HG03045 (cell line): ENCODE results near the gene FAM83E.

Source experiments
- ATAC-seq: cut with Tn5 transposase; IDR thresholded peaks from one replicate; pipeline ENCODE4 v1.9.1; 2021; ENCODE audit warnings: mild to moderate bottlenecking, moderate library complexity; ENCODE audit not compliant: unreplicated experiment

The FAM83E gene

DNA sequence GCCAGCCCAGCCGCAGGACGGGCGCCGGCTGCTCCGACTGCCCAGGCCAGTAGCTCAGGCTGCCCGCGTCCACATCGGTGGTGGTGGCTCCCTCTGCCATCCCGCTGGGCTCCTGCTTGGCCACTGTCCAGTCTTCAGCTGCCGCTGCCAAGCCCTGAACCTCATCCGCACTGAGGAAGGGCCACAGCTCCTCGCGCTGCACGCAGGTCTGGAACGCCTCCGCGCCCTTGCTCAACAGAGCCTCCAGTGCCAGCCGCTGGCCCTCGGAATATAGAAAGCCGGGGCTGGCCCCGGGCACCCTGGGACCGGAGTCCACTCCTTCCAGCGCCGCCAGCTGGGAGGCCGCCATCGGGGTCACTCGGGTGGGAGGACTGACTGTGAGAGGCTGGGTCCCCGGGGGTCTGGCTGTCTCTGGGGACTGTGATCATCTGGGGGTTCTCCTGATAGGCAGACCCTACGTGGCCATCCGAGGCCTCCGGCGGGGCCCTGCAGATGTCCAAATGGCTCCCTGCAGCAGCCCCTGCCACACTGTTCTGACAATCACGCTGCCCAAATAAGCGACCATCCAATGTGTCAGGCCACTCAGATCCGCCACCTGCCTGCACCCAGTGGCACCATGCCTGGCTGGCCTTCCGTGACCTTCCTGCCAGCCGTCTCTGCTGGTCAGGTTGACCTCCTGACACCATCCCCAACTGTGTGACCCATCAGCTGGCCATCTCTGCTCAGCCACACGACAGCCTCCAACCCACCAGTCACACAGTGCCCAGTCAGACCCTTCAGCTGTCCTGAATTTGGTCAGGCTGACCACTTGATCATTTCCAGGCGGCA is 1.6 kb downstream of the FAM83E start:
- ATAC-seq: no peak

DNA sequence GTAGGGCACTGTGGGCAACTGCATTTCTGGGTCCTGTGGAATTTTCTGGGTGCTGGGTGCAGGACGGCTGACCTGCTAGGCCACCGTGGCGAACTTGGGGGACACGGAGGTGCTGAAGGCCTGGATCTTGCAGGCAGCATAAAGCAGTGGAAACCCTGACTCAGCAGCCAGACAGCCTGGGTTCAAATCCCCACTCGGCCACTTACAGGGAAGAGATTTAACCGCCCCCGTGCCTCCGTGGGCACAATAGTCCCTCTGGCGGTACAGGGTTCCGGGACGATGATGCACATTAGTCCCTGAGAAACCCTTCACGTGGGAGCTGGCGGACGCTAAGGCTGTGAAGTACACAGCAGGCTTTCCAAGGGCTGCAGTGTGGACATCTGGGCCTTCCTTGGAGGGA is 3.0 kb downstream of the FAM83E start:
- no peak for ATAC-seq

DNA sequence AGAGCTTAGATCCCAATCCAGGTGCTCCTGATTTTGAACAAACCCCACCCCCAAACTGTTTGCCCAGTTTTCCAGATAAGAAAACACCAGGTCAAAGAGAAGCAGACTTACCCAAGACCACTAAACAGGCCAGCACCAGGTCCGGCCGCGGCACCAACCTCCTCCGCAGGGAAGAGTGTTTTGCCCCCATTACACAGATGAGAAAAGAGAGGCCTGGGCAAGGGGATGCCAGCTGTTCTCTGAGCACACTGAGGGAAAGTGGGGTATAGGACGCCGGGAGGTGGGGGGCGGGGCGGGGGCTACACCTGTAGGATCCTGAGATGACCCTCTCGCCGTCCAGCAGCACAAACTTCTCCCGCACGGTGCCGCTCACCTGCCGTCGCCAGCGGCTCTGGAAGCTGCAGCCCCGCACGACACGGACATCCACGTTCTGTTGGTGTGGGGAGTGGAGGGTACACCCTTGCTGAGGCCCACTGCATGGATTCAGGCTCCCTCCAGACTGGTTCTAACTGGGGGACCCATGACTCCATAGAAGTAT is 5.2 kb downstream of the FAM83E start:
- ATAC-seq: no peak

GRCh38 chr19:48608798-48609263 is 6.0 kb downstream of the FAM83E start:
- ATAC-seq: no peak

GRCh38 chr19:48607359-48607755 is 7.5 kb downstream of the FAM83E start:
- ATAC-seq: no peak

- ATAC-seq: no peak
Observed at GRCh38 chr19:48606463-48607358, 8.2 kb downstream of the FAM83E start, which contains the start of gene SPACA4. TSS of gene SPACA4 (plus strand) at chr19:48606742. CDS start at chr19:48606979, 237 bp downstream.

DNA sequence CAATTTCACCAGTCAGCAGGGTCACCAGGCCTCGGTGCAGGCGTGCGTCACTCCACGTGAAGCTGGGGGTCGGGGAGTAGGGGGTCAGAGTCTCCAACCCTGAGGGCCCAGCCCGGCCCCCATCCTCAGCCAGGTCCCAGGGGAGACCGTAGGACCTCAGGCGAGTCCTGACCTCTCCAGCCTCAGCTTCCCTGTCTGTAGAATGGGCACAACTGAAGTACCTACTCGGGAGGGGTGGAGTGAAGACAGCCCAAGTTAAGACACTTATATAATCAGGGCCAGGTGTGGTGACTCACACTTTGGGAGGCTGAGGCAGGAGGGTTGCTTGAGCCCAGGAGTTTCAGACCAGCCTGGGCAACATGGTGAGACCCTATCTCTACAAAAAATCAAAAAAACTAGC is 11.0 kb downstream of the FAM83E start:
- ATAC-seq: no peak

DNA sequence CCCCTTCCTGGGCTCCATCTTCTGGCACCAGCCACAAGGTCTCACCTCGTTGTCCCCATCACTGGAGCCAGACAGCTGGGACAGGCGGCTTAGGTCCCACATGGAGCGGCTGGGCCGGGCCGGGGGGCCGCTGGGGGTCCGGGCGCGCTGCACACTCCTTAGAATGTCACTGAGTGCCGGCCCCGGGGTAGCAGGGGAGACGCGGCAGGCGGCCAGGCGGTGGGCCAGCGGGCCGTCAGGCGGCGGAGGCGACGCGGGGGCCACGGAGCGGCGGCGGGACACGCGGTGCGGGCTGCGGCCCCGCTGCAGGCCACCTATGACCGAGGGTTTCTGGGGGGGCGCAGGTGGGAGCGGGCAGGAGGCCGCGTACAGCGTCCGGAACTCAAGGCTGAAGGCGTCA is 11.4 kb downstream of the FAM83E start:
- ATAC-seq: no peak

GRCh38 chr19:48603001-48603400 is 11.9 kb downstream of the FAM83E start:
- no peak for ATAC-seq

DNA sequence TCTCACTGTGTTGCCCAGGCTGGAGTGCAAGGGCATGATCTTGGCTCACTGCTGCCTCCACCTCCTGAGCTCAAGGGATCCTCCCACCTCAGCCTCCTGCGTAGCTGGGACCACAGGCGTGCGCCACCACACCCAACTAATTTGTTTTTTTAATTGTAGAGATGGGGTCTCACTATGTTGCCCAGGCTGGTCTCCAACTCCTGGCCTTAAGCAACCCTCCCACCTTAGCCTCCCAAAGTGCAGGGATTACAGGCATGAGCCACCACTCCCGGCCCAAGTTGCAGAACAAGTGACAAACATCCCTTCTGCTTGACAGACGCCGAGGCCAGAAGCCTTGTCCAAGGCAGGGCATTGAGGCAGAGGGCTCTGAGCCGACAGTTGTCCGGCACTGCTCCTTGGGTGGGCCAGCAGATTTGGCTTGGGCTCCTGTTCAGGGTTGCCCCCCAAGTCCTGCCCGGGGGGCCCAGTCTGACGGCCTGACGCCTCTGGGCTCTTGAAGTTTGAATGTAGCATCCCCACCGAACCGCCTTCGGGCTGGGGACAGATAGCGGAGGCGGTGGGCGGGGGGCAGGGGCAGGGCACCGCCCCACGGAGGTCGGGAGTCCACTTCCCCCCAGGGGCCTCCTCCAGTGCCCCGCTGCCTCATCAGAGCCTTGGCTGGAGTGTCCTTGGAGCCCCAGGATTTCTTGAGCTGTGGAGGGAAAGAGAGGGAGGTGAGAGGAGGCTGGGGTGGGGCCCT is 14.0 kb downstream of the FAM83E start:
- ATAC-seq: no peak

GRCh38 chr19:48598996-48599700 is 15.7 kb downstream of the FAM83E start:
- ATAC-seq: no peak

- ATAC-seq: no peak
Observed at GRCh38 chr19:48596679-48597465, 18.0 kb downstream of the FAM83E start.

DNA sequence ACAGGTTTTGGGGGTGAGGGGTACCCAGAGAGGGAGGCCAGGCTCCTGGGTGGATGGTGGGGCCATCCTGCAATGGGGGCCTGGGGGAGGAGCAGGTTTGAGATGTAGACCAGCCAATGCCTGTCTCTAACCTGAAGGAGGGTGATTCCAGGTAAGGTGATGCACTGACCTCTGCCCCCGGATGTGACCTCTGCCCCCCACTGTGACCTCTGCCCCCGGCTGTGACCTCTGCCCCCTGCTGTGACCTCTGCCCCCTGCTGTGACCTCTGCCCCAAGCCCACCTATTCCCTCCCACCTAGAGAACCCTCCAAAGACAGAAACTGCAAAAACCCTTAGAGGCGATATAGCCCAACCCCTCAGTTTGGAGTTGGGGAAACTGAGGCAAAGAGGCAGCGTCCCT is 18.6 kb downstream of the FAM83E start:
- no peak for ATAC-seq

GRCh38 chr19:48595833-48596232 is 19.0 kb downstream of the FAM83E start:
- ATAC-seq: no peak

DNA sequence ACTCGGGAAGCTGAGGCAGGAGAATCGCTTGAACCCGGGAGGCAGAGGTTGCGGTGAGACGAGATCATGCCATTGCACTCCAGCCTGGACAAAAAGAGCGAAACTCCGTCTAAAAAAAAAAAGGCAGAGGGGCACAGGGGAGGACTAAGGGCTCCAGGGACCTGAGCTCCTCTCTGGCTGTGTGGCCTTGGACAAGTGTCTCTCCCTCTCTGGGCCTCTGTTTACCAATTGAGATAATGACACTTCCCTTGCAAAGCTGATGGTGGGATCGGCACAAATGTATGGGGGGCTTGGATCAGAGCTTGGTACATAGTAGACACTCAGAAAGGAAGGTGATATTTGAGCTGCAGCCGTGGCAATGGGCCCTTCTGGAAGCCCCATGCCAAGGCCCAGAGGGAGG is 19.7 kb downstream of the FAM83E start:
- no peak for ATAC-seq

DNA sequence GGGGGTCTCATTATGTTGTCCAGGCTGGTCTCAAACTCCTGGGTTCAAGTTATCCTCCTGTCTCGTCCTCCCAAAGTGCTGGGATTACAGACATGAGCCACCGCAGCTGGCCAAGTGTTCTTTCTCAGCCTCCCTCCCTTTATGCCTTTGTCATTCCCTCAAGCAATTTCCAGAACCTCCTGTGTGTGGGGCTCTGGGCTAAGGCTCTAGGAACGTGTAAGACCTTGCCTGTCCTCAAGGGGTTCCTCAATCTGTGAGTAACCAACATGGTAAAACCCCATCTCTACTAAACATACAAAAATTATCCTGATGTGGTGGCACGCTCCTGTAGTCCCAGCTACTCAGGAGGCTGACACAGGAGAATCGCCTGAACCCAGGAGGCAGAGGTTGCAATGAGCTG is 23.9 kb downstream of the FAM83E start:
- ATAC-seq: no peak

DNA sequence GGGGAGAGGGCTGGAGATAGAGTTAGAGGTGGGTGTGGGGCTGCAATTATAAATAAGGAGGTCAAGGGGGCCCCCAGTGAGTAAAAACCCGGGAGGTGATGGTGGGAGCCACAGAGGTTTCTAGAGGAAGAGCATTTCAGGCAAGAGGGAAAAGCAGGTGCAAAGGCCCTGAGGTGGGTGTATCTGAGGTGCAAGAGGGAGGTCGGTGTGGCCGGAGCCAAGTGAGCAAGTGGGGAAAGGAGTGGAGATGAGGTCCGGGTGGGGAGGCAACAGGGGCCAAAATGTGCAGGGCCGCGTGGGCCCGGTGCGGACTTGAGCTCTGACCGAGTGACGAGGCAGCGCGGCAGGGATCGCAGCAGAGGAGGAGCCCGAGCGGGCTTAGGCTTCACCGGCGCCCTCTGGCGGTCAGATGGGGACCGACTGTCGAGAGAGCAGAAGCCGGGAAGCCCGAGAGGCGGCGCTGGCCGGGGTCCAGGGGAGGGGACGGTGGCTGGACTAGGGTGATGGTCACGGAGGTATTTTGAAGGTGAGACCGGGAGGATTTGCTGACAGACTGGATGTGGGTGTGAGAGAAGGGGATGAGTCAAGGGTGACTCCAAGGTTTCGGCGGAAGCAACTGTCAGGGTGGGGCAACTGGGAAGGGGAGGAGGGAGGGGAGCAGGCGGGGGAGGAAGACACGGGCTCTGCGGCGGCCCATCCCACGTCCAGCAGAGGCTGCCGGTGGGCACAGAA is 26.0 kb downstream of the FAM83E start:
- no peak for ATAC-seq

DNA sequence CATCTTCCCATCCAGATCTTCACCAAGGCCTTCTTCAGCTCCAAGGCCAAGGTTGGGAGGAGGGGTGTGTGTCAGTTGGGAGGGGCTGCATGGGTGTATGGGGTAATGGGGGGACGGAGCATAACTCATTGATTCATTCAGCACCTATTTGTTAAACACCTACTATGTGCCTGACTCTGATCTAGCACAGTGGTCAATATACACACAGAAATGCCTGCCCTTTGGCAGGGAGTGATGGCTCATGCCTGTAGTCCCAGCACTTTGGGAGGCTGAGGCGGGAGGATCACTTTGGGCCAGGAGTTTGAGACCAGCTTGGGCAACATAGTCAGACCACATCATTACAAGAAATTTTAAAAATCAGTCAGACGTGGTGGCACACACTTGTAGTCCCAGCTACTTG is 27.5 kb downstream of the FAM83E start:
- no peak for ATAC-seq

- no peak for ATAC-seq
Observed at GRCh38 chr19:48582168-48582567, 32.7 kb downstream of the FAM83E start.
